Measurements from ENCODE around the gene PKD2L2.

GRCh38 chr5:137867664-137868063, 21.6 kb upstream of the PKD2L2 start, which contains the start of gene MYOT:
- TF ChIP-seq, protein P1, sequence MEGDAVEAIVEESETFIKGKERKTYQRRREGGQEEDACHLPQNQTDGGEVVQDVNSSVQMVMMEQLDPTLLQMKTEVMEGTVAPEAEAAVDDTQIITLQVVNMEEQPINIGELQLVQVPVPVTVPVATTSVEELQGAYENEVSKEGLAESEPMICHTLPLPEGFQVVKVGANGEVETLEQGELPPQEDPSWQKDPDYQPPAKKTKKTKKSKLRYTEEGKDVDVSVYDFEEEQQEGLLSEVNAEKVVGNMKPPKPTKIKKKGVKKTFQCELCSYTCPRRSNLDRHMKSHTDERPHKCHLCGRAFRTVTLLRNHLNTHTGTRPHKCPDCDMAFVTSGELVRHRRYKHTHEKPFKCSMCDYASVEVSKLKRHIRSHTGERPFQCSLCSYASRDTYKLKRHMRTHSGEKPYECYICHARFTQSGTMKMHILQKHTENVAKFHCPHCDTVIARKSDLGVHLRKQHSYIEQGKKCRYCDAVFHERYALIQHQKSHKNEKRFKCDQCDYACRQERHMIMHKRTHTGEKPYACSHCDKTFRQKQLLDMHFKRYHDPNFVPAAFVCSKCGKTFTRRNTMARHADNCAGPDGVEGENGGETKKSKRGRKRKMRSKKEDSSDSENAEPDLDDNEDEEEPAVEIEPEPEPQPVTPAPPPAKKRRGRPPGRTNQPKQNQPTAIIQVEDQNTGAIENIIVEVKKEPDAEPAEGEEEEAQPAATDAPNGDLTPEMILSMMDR (IDR thresholded peaks at IDR 0.05; ENCODE audit: insufficient read depth, low read length): no peak
- TF ChIP-seq, protein P2, sequence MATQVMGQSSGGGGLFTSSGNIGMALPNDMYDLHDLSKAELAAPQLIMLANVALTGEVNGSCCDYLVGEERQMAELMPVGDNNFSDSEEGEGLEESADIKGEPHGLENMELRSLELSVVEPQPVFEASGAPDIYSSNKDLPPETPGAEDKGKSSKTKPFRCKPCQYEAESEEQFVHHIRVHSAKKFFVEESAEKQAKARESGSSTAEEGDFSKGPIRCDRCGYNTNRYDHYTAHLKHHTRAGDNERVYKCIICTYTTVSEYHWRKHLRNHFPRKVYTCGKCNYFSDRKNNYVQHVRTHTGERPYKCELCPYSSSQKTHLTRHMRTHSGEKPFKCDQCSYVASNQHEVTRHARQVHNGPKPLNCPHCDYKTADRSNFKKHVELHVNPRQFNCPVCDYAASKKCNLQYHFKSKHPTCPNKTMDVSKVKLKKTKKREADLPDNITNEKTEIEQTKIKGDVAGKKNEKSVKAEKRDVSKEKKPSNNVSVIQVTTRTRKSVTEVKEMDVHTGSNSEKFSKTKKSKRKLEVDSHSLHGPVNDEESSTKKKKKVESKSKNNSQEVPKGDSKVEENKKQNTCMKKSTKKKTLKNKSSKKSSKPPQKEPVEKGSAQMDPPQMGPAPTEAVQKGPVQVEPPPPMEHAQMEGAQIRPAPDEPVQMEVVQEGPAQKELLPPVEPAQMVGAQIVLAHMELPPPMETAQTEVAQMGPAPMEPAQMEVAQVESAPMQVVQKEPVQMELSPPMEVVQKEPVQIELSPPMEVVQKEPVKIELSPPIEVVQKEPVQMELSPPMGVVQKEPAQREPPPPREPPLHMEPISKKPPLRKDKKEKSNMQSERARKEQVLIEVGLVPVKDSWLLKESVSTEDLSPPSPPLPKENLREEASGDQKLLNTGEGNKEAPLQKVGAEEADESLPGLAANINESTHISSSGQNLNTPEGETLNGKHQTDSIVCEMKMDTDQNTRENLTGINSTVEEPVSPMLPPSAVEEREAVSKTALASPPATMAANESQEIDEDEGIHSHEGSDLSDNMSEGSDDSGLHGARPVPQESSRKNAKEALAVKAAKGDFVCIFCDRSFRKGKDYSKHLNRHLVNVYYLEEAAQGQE (IDR thresholded peaks at IDR 0.05; ENCODE audit: insufficient replicate concordance, low read depth): no peak
- TF ChIP-seq POLR2AphosphoS5 (IDR thresholded peaks at IDR 0.05; ENCODE audit: low read depth) (no peak), GABPA (IDR thresholded peaks at IDR 0.05; ENCODE audit: low read depth) (no peak), SPI1 (IDR thresholded peaks at IDR 0.05; ENCODE audit: borderline replicate concordance, low read depth) (no peak)

Data from HL-60 (cell line).